Activated CD4-positive, alpha-beta T cell treated with anti-CD3 and anti-CD28 coated beads, Interleukin-2, Interleukin-4, amounts not matched to agents 100 ng/mL and 50 ng/mL, durations not matched to agents 16 hours and 8 hours (primary cell): ENCODE results near the gene NQO2.
"Not testable (repeated sequence)": the region's sequence is repeated elsewhere in the genome, so short reads cannot be mapped to it uniquely, and the experiment has no call there.

Experiments used
- DNase-seq: peaks from one replicate; pipeline ENCODE4 v3.0.0-alpha.2; 2020; ENCODE audit warnings: low spot score

The NQO2 gene

DNA sequence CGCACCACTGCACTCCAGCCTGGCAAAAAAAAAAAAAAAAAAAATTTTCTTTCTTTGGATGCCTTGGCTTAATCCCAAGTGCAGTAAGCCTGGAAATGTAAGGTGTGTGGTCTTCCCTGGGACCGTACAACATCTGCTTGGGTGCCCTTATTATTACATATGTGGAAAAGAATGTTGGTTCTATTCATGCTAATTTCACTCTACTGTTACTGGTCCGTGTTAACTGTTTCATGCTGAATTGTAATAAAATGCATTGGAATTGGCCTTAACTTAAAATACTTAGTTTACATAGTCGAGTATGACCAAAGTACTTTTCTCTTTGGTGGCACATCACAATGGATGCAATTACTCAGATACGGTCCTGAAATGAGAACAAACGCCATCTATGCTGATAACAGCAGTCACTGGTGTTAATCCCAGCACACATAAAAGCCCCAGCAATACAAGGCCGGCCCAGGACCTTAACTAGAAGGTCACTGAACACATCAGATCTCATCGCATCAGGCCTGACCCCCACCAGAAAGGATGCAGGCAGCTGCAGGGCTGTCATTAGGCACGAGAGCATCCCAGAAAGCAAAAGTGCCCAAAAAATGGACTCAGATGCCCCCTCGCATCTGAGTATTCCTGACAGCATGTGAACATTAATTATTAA, 29.5 kb upstream of the NQO2 start:
- DNase-seq, result no peak

DNA sequence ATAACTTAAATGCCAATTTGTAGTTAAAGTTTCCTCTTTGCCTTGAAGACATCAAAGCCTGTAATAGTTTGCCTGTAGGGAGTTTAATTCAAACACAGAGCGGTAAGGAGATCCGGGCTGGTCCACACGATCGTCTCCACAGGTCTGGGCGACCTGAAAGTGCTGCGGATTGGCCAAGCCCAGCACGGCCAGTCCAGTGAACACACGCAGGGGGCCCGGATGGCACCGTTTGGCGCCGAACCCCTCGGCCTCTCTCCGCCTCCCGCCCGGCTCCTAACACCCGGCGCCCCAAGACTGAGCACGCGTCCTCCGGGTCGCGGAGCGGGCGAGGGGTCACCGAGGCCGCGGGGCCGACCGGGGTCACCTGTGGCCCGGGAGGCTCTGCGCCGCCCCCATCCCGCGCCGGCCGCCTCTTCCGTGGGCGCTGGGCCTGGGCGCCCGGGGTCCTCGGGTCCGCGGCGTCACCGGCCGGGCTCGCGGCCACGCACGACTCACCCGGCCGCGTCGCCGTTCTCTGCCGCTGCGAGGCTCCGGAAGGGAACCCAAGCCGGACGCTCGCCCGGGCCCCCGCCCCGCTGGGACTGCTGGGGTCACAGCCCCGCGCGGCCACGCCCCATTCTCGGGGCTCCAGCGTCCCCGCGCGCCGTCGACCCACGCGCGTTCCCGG, 28.8 kb upstream of the NQO2 start:
- peak; percentile 43 for DNase-seq

DNA sequence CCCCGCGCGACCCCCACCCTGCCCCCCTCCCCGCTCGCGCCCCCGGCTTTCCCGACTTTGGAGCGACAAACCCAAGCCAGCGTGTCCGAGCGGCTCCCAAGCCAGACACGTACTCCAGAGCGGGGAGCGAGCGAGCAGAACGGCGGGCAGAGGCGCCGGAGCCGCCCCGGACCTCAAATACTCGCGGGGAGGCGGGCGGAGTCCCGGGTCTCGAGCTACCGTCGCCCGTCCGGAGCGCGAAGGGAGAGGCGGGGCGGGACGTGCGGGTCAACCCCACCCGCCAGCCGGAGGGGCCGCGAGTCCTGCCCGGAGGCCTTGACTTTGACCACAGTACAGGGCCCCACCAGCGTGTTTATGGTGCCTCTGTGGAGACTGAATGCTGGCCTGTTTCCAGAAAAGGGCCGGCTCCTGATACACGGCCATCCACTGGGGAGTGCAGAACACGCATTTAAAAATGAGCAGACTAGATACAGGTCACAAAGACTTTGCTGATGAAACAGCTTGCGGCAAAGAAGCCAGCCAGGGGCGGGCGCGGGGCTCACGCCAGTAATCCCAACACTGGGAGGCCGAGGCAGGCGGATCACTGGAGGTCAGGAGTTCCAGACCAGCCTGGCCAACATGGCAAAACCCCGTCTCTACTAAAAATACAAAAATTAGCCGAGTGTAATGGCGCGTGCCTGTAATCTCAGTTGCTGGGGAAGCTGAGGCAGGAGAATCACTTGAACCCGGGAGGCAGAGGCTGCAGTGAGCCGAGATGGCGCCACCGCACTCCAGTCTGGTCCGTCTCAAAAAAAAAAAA, 28.1 kb upstream of the NQO2 start, which contains the start of gene SERPINB6:
Gene SERPINB6 (minus strand): TSS at position 148 of the 799 bp plus-strand sequence. CDS start 12,235 bp downstream, outside the sequence.
- peak; percentile 31 for DNase-seq

DNA sequence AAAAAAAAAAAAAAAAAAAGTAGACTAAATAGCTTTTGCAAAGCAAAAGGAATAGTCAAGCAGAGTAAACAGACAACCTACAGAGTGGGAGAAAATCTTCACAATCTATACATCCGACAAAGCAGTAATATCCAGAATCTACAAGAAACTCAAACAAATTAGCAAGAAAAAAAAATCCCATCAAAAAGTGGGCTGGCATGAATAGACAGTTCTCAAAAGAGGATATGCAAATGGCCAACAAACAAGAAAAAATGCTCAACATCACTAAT, 27.5 kb upstream of the NQO2 start:
- not testable (repeated sequence) for DNase-seq

DNA sequence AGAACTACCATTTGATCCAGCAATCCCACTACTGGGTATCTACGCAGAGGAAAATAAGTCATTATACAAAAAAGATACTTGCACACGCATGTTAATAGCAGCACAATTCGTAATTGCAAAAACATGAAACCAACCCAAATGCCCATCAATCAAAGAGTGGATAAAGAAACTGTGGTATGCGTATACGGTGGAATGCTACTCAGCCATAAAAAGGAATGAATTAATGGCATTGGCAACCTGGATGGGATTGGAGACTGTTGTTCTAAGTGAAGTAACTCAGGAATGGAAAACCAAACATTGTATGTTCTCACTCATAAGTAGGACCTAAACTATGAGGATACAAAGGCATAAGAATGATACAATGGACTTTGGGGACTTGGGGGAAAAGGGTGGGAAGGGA, 27.0 kb upstream of the NQO2 start:
- DNase-seq, result not testable (repeated sequence)

DNA sequence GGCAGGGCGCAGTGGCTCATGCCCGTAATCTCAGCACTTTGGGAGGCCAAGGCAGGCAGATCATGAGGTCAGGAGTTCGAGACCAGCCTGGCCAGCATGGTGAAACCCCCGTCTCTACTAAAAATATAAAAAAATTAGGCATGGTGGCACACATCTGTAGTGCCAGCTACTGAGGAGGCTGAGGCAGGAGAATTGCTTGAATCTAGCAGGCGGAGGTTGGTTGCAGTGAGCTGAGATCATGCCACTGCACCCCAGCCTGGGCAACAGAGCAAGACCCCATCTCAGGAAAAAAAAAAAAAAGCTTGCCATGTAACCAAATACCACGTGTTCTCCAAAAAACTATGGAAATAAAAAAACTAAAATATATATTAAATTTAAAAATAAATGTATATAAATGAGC, 26.5 kb upstream of the NQO2 start:
- not testable (repeated sequence) for DNase-seq

DNA sequence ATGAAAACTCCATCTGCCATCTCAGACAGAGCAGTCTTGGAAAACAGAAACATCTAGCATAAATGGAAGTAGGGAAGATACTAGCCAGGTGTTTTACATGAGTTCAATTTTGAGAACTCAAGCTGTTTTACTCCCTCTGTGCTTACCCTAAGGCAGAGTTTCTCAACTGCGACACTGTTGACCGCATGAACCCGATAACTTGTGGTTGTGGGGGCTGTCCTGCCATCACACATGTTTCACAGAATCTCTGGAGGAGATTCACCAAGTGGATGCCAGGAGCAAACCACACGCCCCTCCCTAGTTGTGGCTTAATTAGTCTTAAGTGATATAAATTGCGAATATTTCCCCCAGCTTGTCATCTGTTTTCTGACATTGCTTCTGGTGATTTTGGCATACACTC, 26.0 kb upstream of the NQO2 start:
- no peak for DNase-seq

DNA sequence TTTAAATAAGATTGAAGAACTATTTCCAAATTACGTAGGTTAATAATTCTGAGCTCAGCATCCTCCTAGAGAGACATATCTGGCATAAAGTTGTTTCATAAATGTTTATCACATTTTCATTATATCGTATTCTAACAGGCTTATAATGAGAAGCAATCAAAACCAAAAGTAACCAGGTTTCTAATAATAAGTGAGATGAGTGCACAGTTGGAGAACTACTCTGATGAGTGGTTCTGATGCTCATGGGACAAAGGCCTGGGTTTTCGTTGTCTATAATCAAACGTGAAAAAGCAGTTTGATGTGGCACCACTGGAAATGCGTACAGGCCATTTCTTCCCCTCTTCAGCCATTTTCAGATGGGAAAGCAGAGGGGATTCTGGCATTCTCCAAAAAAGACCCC, 23.6 kb upstream of the NQO2 start:
- DNase-seq, result no peak

DNA sequence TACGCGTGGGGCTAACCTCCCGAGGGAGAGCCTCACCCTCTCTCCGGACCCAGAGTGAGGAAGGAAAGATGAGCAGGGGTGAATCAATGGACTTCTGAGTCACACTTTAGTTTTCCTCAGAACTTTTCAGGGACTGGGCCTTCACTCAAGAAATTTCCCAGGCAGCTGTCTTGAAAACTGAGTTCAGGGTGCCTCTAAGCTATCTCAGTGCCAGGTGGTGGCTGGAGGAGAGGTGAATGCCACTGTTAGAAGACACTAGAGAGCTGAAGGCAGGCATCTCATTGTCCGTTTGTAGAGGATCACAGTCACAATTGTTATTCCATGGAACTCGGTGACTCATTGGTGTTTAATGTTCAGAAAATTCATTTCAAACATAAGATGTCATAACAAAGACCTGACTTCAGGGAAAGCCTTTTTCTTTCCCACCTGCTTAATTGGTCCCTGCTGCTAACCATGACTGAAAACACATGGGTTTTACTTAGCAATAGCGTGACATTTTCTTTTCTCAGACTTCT, 23.1 kb upstream of the NQO2 start:
- DNase-seq, result peak; percentile 28

DNA sequence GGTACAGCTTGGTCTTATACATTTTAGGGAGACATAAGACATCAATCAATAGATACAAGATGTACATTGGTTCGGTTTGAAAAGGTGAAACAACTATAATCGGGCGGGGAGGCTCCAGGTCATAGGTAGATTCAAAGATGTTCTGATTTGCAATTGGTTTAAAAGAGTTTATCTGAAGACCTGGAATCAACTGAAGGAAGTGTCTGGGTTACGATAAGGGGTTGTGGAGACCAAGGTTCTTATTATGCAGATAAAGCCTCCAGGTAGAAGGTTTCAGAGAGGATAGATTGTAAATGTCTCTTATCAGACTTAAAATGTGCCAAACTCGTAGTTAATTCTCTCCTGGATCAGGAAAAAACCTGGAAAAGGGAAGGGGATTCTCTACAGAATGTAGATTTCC, 22.4 kb upstream of the NQO2 start:
- DNase-seq, result no peak

DNA sequence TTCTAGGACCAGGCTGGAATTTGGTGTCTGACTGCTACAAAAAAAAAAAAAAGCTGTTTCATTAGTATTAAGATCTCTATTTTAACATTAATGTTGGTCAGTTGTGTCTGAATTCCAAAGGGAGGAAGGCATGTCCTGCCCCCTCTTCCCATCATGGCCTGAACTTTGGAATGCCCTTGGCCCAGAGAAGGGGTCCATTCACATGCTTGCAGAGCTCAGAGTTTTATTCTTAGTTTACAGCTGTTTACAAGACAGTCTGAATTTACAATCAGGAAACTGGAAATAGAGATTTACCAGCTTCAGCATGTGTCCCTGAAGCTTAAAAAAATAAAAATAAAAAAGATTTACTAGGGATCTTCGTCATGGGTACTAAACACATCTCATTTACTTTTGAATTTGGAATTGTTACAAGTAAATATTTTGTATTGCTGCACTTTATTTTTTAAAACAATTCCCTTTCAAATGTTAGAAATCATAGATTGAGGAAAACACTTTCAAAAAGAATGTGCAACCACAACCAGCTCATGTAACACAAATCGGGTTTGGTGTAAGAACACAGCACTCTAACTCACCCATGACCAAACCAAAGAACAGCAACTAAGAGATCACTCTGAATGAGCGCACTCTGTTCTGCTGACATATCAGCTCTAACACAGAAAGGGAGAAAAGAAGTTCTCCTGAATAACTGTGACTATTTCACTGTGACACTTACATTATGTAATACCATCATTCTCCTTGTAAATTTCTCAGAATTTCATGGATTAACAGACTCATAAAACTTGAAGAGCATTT, 21.7 kb upstream of the NQO2 start:
- DNase-seq, result no peak

DNA sequence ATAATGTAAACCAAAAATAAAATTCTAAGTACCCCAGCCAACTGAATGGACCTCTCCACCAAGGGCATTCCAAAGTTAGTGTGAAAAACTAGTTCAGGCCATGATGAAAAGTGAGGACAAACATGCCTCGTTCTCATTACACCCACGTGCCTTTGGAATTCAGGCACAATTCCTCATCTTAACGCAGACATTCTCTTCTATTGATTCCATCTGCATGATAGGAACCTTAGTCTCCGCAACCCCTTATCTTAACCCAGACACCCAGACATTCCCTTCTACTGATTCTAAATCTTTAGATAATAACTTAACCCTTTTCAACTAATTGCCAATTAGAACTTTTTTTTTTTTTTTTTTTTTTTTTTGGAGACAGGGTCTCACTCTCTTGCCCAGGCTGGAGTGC, 20.8 kb upstream of the NQO2 start:
- no peak for DNase-seq

DNA sequence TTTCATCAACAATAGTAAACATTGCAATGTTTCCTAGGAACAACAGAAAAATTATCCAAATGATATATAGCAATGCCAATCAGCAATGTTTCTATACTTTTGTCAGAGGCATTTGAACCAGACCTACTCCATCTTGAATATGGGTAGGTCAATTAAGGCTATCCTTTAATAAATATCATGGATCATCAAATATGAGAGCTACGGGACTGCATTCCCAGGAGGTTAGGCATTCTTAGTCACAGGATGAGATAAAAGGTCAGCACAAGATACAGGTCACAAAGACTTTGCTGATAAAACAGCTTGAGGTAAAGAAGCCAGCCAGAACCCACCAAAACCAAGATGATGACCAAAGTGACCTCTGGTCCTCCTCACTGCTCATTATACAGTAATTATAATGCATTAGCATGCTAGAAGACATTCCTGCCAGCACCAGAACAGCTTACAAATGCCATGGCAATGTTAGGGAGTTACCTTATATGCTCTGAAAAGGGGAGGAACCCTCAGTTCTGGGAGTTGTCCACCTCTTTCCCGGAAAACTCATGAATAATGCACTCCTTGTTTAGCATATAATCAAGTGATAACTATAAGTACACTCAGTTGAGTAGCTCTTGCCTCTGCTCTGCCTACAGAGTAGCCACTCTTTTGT, 19.8 kb upstream of the NQO2 start:
- no peak for DNase-seq

DNA sequence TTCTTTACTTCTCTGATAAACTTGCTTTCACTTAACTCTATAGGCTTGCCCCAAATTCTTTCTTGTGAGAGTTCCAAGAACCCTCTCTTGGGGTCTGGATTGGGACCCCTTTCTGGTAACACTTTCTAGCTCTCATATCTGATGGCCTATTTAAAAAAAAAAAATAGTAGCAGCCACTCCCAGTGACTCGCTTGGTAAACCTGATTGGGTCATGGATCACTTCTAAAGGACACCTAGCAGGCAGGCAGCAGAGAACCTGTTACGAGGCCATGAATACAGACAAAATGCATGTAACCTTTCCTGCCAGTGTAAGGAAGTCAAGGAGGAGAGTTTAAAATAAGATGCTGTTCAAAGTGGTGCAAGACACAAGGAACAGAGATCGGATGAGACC, 19.2 kb upstream of the NQO2 start:
- no peak for DNase-seq

DNA sequence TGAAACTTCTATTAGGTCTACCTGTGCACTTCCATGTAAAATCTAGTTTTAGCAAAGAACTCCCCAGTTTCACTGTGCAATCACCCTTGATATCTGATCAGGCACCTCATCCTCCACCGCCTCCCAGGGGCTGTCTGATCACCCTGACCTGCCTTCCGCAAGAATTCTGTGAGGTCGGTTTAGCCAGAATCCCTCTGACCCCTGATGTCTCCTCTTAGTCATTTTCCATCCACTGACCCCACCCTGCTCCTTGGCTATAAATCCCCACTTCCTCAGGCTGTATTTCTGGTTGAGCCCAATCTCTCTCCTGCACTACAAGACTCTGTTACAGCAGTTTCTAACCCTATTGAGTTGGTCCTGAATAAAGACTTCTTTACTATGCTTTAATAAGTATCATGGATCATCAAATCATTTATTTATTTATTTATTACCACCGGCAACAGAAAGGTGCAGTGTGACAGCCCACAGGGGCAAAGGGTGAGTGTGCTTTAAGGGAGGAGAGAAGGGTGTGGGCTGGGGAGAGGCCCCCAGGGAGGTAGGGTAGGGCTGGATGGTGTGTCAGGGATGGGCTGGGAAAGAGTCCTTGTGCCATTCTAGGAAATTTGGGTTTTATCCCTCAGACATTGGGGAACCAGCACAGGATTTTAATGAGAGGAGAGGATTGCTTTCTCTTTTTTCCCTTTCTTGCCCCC, 17.1 kb upstream of the NQO2 start:
- no peak for DNase-seq

DNA sequence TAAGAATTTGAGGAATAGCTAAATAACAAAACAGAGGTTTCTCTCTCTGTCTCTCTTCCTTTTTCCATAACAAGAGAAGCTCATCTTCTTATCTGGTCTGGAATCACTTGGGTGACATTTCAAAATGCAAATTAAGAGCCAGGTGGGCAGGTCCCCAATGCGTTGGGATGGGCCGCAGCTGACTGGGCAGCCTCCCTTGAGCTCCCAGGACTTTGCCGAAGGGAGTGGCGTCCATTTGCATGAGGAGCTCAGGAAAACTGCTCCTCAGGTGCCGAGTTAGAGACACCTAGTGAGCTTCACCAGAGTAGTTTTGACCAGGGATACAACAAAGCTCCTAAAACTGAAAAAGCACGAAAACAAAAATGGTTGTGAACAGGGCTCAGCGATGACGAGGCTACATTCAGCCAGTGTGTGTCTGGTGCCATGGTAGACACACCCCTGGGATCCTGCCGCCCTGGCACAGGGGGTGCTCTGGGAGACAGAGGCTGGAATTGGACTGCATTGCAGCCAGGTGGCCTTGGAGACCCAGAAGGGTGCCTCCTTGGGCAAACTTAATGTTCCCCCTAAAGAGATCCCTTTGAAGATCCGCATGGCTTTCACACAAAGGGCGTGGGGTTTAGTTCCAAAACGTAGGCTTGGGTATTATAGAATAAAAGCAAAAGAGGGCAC, 14.8 kb upstream of the NQO2 start:
- DNase-seq, result no peak

DNA sequence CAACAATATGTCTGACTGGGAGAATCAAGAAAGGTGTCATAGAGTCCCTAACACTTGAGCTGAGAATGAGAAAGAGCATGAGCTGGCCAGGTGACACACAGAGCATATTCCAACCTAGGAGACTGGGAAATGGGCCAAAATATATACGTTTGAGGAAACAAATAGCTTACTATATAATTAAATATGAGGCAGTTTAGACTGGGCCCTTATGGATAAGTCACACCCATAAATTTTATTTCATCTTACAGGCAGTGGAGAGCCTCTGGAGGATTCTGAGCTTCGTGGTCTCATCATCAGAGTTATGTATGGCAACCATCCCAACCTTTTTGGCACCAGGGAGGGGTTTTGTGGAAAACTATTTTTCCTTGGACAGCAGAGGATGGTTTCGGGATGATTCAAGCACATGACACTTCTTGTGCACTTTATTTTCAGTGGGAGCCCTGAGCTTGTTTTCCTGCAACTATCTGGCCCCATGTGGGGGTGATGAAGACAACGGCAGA, 12.9 kb upstream of the NQO2 start:
- DNase-seq, result no peak

DNA sequence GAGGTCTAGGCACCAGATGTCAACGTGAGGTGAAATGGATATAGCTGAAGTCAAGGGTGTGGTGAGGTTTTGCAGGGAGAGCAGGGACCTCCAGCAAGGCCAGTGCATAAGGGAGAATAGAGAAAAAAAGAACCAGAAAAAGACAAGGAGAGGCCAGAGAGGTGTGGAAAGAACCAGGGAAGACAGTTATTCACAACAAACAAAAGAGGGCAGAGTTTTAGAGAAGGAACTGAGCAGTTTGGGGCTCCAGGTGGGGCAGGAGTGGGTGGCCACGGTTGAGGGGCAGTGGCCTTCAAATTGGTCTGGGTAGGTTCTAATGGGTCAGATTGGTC, 11.6 kb upstream of the NQO2 start:
- no peak for DNase-seq

DNA sequence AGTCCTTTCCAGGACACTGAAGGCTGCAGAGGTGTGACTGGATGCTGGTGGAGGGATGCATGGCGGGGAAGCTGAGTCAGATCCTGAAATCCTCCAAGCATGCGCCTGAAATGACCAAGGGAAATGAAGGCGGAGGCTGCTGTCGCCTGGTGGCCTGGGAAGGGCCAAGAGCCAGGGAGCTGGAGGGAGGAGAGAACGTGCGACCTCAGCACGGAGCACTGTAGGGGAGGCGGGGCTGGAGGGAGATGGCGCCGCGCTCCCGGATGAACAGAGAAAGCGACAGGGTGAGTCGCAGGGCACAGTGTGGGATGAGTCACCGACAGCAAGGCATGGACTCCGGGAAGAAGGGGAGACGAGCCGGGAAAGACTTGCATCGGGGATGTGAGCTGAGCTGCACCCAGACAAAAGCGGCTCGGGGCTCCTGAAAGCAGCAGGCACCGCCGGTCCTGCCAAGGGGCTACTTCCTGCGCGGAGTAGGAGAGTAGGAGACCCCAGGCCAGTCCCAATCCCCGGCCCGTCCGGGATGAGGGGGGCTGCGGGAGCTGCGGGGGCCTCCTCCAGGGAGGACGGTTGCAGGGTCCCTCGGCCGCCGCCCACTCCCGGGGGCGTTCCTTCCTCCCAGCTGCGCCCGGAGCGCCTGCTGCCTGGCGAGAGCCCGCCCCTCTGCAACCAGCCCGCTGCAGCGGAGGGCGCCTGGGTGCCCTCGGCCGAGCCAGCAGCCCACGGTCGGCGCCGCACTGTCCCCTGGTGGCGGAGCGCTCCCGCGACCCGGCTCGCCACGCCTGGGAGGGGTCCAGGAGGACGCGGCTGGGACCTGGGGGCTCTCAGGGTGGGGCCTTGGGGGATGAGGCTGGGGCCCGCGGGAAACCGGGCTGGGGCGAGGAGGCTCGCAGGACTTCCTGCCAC, 11.0 kb upstream of the NQO2 start:
- peak; percentile 78 for DNase-seq
